Endothelial cell (in vitro differentiated cells): ENCODE measurements around the gene PCDHB7. TPM values are rescaled to one million over a fixed set of nuclear protein-coding genes. Genes with fewer than 3 reads are reported as not detected.
A peak's percentile ranks its signal among the peaks of the same experiment; 100 is the strongest.
"Not testable (repeated sequence)": the region's sequence is repeated elsewhere in the genome, so short reads cannot be mapped to it uniquely, and the experiment has no call there.

Experiments
- DNase-seq: peaks from one replicate; pipeline ENCODE4 v3.0.0; 2021; ENCODE audit warnings: low spot score
- H3K27ac Mint-ChIP-seq: one replicate; pipeline ENCODE4 v1.8.0; 2021; ENCODE audit warnings: mixed read lengths, inconsistent platforms; ENCODE audit not compliant: unreplicated experiment
- H3K27me3 Mint-ChIP-seq: one replicate; pipeline ENCODE4 v1.8.0; 2021; ENCODE audit warnings: mild to moderate bottlenecking, moderate library complexity, mixed read lengths, inconsistent platforms; ENCODE audit not compliant: unreplicated experiment
- H3K36me3 Mint-ChIP-seq: one replicate; pipeline ENCODE4 v1.8.0; 2021; ENCODE audit warnings: mild to moderate bottlenecking, low read depth, mixed read lengths, inconsistent platforms; ENCODE audit not compliant: unreplicated experiment
- H3K4me1 Mint-ChIP-seq: one replicate; pipeline ENCODE4 v1.8.0; 2021; ENCODE audit warnings: mild to moderate bottlenecking, mixed read lengths, inconsistent platforms; ENCODE audit not compliant: unreplicated experiment
- H3K4me3 Mint-ChIP-seq: one replicate; pipeline ENCODE4 v1.8.0; 2021; ENCODE audit warnings: mild to moderate bottlenecking, mixed read lengths, inconsistent platforms; ENCODE audit not compliant: unreplicated experiment
- H3K9me3 Mint-ChIP-seq: one replicate; pipeline ENCODE4 v1.8.0; 2021; ENCODE audit warnings: mixed read lengths, inconsistent platforms; ENCODE audit not compliant: unreplicated experiment
- total RNA-seq: library from RNA; stranded (reverse); fragmentation: NEBNext Ultra II Directional; extraction: Animal tissue kit (Norgen Biotek cat#: 25700); gene quantifications from one replicate; pipeline ENCODE4 v1.2.1, GENCODE V29; 2021; ENCODE audit not compliant: unreplicated experiment
- TF ChIP-seq, protein P1 (sequence below): fragments of 200-600 bp; sonication (generic); IDR thresholded peaks from one replicate; pipeline ENCODE4 v1.5.0; 2021; ENCODE audit warnings: antibody characterized with exemption; ENCODE audit not compliant: unreplicated experiment

The PCDHB7 gene
- total RNA-seq, 1 donor from 2014 or later = 4.6 TPM

DNA sequence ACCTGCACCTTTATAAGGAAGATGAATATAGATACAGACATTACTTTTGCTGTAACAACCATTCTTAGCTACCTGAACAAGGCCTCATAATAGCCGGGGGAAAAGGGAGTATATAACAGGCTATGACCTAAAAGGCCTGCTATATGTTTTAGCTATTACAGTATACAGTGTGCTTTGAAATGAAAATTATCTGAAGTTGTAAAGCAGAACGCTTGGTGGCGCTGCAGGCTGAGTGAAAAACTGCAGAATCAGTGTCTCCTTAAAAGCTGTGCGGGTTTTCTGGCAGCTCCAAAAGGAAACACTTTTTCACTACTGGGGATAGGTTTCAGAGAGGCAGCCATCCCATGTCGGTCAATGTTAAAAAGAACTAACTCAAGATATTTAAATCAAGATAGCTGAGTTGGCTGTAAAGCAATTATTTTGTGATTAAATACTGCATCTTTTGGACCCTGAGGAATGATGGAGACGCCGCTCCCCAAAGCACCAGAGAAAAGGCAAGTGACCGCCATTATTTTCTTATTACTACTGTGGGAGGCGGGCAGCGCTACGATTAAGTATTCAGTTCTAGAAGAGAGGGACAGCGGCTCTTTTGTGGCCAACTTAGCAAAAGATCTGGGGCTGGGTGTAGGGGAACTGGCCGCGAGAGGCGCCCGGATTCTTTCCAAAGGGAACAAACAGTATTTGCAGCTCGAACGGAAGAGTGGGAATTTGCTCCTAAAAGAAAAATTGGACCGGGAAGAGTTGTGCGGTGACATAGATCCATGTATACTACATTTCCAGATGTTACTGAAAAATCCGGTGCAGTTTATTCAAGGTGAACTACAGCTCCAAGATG, 16.7 kb upstream of the PCDHB7 start:
- H3K9me3 Mint-ChIP-seq = no peaks in the 10 kb centered on the region
- H3K27me3 Mint-ChIP-seq = no peaks in the 10 kb centered on the region
- H3K4me1 Mint-ChIP-seq = no peaks in the 10 kb centered on the region
- H3K27ac Mint-ChIP-seq = no peak overlapping the region
- TF ChIP-seq, protein P1, sequence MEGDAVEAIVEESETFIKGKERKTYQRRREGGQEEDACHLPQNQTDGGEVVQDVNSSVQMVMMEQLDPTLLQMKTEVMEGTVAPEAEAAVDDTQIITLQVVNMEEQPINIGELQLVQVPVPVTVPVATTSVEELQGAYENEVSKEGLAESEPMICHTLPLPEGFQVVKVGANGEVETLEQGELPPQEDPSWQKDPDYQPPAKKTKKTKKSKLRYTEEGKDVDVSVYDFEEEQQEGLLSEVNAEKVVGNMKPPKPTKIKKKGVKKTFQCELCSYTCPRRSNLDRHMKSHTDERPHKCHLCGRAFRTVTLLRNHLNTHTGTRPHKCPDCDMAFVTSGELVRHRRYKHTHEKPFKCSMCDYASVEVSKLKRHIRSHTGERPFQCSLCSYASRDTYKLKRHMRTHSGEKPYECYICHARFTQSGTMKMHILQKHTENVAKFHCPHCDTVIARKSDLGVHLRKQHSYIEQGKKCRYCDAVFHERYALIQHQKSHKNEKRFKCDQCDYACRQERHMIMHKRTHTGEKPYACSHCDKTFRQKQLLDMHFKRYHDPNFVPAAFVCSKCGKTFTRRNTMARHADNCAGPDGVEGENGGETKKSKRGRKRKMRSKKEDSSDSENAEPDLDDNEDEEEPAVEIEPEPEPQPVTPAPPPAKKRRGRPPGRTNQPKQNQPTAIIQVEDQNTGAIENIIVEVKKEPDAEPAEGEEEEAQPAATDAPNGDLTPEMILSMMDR = peak; percentile 79
- peak; percentile 44 for DNase-seq
- peaks cover 21% of the 10 kb centered on the region for H3K36me3 Mint-ChIP-seq
- H3K4me3 Mint-ChIP-seq = no peak overlapping the region

- H3K27ac Mint-ChIP-seq, H3K4me3 Mint-ChIP-seq: not testable (repeated sequence)
These were observed 15.1 kb upstream of the PCDHB7 start for GRCh38 chr5:141157356-141157755.

GRCh38 chr5:141157901-141158300, 14.5 kb upstream of the PCDHB7 start:
- not testable (repeated sequence) for DNase-seq, H3K27ac Mint-ChIP-seq, H3K27me3 Mint-ChIP-seq, H3K9me3 Mint-ChIP-seq, H3K4me3 Mint-ChIP-seq, H3K4me1 Mint-ChIP-seq
- peaks cover 11% of the 10 kb centered on the region for H3K36me3 Mint-ChIP-seq

More at GRCh38 chr5:141157356-141157755, 15.1 kb upstream of the PCDHB7 start:
- H3K9me3 Mint-ChIP-seq, H3K27me3 Mint-ChIP-seq, DNase-seq, H3K4me1 Mint-ChIP-seq: not testable (repeated sequence)
- peaks cover 11% of the 10 kb centered on the region for H3K36me3 Mint-ChIP-seq

DNA sequence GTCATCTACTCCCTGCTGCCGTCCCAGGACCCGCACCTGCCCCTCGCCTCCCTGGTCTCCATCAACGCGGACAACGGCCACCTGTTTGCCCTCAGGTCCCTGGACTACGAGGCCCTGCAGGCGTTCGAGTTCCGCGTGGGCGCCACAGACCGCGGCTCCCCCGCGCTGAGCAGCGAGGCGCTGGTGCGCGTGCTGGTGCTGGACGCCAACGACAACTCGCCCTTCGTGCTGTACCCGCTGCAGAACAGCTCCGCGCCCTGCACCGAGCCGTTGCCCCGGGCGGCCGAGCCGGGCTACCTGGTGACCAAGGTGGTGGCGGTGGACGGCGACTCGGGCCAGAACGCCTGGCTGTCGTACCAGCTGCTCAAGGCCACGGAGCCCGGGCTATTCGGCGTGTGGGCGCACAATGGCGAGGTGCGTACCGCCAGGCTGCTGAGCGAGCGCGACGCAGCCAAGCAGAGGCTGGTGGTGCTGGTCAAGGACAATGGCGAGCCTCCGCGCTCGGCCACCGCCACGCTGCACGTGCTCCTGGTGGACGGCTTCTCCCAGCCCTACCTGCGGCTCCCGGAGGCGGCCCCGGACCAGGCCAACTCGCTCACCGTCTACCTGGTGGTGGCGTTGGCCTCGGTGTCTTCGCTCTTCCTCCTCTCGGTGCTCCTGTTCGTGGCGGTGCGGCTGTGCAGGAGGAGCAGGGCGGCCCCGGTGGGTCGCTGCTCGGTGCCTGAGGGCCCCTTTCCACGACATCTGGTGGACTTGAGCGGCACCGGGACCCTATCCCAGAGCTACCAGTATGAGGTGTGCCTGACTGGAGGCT, 2.1 kb downstream of the PCDHB7 start:
- H3K9me3 Mint-ChIP-seq, DNase-seq, H3K4me1 Mint-ChIP-seq, H3K27ac Mint-ChIP-seq, H3K27me3 Mint-ChIP-seq: not testable (repeated sequence)
- H3K36me3 Mint-ChIP-seq = peaks cover 11% of the 10 kb centered on the region
- H3K4me3 Mint-ChIP-seq = peak overlapping the region; percentile 63

DNA sequence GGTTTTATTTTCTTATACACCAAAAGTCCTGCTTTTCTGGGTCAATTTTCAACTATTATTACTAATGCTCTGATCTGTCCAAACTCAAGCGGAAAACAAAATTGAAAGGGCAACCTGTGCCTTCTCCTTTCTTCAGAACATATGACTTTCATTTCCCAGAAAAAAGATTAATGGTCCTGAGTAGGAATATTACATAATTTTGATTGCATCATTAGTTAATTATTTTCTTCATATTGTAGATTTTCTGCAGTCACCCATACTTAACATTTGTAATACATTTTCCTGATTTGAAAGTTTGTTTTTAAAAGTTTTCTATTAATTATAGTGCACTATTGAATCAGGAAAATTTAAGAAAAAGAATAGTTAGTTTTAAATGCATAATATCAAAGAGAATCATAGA, 3.5 kb downstream of the PCDHB7 start:
- Mint-ChIP-seq H3K9me3 (peaks cover 6% of the 10 kb centered on the region), H3K27me3 (peaks cover 5% of the 10 kb centered on the region), H3K27ac (no peak overlapping the region), H3K4me1 (peaks cover 6% of the 10 kb centered on the region), H3K36me3 (peaks cover 17% of the 10 kb centered on the region), H3K4me3 (no peak overlapping the region)
- no peak for DNase-seq
- TF ChIP-seq, protein P1 = no peak

- not testable (repeated sequence) for H3K4me3 Mint-ChIP-seq, DNase-seq, H3K27me3 Mint-ChIP-seq, H3K27ac Mint-ChIP-seq, H3K4me1 Mint-ChIP-seq
- Mint-ChIP-seq H3K36me3 (peaks cover 24% of the 10 kb centered on the region), H3K9me3 (peaks cover 13% of the 10 kb centered on the region)
These were observed 5.2 kb downstream of the PCDHB7 start, which contains the start of gene PCDHB8 for GRCh38 chr5:141177577-141178191. Gene PCDHB8 (plus strand): TSS chr5:141177790. CDS start chr5:141178035, 245 bp downstream.

DNA sequence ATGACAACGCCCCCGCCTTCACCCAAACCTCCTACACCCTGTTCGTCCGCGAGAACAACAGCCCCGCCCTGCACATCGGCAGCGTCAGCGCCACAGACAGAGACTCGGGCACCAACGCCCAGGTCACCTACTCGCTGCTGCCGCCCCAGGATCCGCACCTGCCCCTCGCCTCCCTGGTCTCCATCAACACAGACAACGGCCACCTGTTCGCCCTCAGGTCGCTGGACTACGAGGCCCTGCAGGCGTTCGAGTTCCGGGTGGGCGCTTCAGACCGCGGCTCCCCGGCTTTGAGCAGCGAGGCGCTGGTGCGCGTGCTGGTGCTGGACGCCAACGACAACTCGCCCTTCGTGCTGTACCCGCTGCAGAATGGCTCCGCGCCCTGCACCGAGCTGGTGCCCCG, 6.9 kb downstream of the PCDHB7 start:
- H3K27ac Mint-ChIP-seq, DNase-seq, H3K4me3 Mint-ChIP-seq, H3K4me1 Mint-ChIP-seq, H3K27me3 Mint-ChIP-seq: not testable (repeated sequence)
- Mint-ChIP-seq H3K9me3 (peaks cover 13% of the 10 kb centered on the region), H3K36me3 (peaks cover 29% of the 10 kb centered on the region)

DNA sequence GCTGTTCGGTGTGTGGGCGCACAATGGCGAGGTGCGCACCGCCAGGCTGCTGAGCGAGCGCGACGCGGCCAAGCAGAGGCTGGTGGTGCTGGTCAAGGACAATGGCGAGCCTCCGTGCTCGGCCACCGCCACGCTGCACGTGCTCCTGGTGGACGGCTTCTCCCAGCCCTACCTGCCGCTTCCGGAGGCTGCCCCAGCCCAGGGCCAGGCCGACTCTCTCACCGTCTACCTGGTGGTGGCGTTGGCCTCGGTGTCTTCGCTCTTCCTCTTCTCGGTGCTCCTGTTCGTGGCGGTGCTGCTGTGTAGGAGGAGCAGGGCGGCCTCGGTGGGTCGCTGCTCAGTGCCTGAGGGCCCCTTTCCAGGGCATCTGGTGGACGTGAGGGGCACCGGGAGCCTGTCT, 7.4 kb downstream of the PCDHB7 start:
- Mint-ChIP-seq H3K9me3 (peaks cover 16% of the 10 kb centered on the region), H3K4me3 (peak overlapping the region; percentile 33), H3K36me3 (peaks cover 32% of the 10 kb centered on the region)
- DNase-seq, H3K4me1 Mint-ChIP-seq, H3K27ac Mint-ChIP-seq, H3K27me3 Mint-ChIP-seq: not testable (repeated sequence)
